K562 (cell line): ENCODE results near the gene TULP1. TPM values are rescaled to one million over a fixed set of nuclear protein-coding genes. Genes with fewer than 3 reads are reported as not detected.
A peak's percentile ranks its signal among the peaks of the same experiment; 100 is the strongest.

Experiments
- ARHGAP35 ChIP-seq: fragments of 450-650 bp; IDR thresholded peaks from 2 replicates; pipeline ENCODE4 v1.6.1; 2018; ENCODE audit not compliant: partially characterized antibody
- DACH1 ChIP-seq: fragments of 450-650 bp; IDR thresholded peaks from 2 replicates; pipeline ENCODE4 v1.6.1; 2018; ENCODE audit not compliant: partially characterized antibody
- DNMT1 ChIP-seq: fragments of 450-650 bp; IDR thresholded peaks from 2 replicates; pipeline ENCODE4 v1.6.1; 2016; ENCODE audit warnings: antibody characterized with exemption, mild to moderate bottlenecking
- HEY1 ChIP-seq: fragments of 250-450 bp; sonication (Bioruptor Pico); IDR thresholded peaks from 2 replicates; pipeline ENCODE4 v1.5.0; 2020; ENCODE audit warnings: mild to moderate bottlenecking, moderate library complexity, borderline replicate concordance
- HINFP ChIP-seq: fragments of 450-650 bp; conservative IDR thresholded peaks from 2 replicates; pipeline ENCODE4 v1.6.1; 2016; ENCODE audit warnings: missing genetic modification characterization, low read depth, mild to moderate bottlenecking, control low read depth, missing compliant biosample characterization
- IRF1 ChIP-seq: sonication (generic); formaldehyde crosslinking; IDR thresholded peaks from 2 replicates; pipeline ENCODE4 v1.8.0; 2022; ENCODE audit warnings: missing genetic modification reagents, mild to moderate bottlenecking, borderline replicate concordance
- PTRF ChIP-seq: fragments of 450-650 bp; IDR thresholded peaks from 2 replicates; pipeline ENCODE4 v1.6.1; 2016; ENCODE audit warnings: mild to moderate bottlenecking, missing genetic modification characterization, missing compliant biosample characterization
- SAP30 ChIP-seq: fragments of 200-600 bp; sonication (generic); IDR thresholded peaks from 2 replicates; pipeline ENCODE4 v1.6.1; 2012; ENCODE audit warnings: borderline replicate concordance, low read depth, mild to moderate bottlenecking, moderate library complexity, low read length, control low read depth, inconsistent platforms; ENCODE audit not compliant: insufficient read depth, poor library complexity, severe bottlenecking
- SOX6 ChIP-seq: fragments of 450-650 bp; IDR thresholded peaks from 2 replicates; pipeline ENCODE4 v1.6.1; 2014; ENCODE audit warnings: mild to moderate bottlenecking
- SUPT5H ChIP-seq: fragments of 450-650 bp; IDR thresholded peaks from 2 replicates; pipeline ENCODE4 v1.6.1; 2016
- ZBTB40 ChIP-seq, 2 experiments: fragments of 450-650 bp in 1 of 2; sonication (generic) in 1 of 2; formaldehyde crosslinking in 1 of 2; IDR thresholded peaks; 2 replicates each; pipeline versions ENCODE4 v1.7.1 to v1.9.0; 2016 to 2022; ENCODE audit warnings: inconsistent platforms in 1 of 2, mild to moderate bottlenecking in 1 of 2, missing genetic modification reagents in 1 of 2
- ZNF655 ChIP-seq: fragments of 250-450 bp; sonication (Bioruptor Pico); IDR thresholded peaks from 2 replicates; pipeline ENCODE4 v1.5.0; 2021
- ZNF699 ChIP-seq: fragments of 250-450 bp; sonication (Bioruptor Pico); IDR thresholded peaks from 2 replicates; pipeline ENCODE4 v1.8.0; 2021; ENCODE audit warnings: mild to moderate bottlenecking, moderate library complexity; ENCODE audit not compliant: insufficient replicate concordance
- ZNF766 ChIP-seq: fragments of 200-800 bp; sonication (Bioruptor generic); conservative IDR thresholded peaks from 2 replicates; pipeline ENCODE4 v1.6.1; 2016; ENCODE audit warnings: missing genetic modification characterization, missing compliant biosample characterization
- polyA plus RNA-seq, 8 experiments: library from polyadenylated mRNA; depleted of rRNA in 4 of 8; stranded (reverse) in 5 of 8; unstranded in 3 of 8; fragments of >200 nt; fragmentation: Nextera tagmentation in 2 of 8; fragmentation: Illumina TruSeq in 1 of 8; extraction: Ambion mirVana in 2 of 8; extraction: Trizol in 1 of 8; gene quantifications; 2 replicates each; pipeline versions ENCODE4 v1.2.1 to v1.2.3, GENCODE V29; 2011 to 2014; ENCODE audit warnings: inconsistent platforms in 1 of 8, missing spikeins in 1 of 8
- total RNA-seq, 7 experiments: library from RNA; depleted of rRNA in 6 of 7; stranded (reverse); fragments of >200 nt in 6 of 7; fragmentation: Illumina TruSeq in 2 of 7; extraction: Trizol in 2 of 7; gene quantifications; 2 replicates each; pipeline versions ENCODE4 v1.2.1 to v1.2.3, GENCODE V29; 2011 to 2021; ENCODE audit warnings: low replicate concordance in 1 of 7

TULP1 gene
- total and polyA plus RNA-seq, 9 of the 15 experiments (the other 6 are each of a cell fraction or from before 2014, with no cell fraction given) = 0.06 to 0.17 (median 0.09) TPM; not detected in 6

GRCh38 chr6:35468181-35468979 is 44.3 kb downstream of the TULP1 start, which contains the start of gene RPL10A (continued):
- peak; percentile 86 for TF ChIP-seq SAP30
- no peak for TF ChIP-seq HINFP (tag)
- no peak for TF ChIP-seq ZNF655 (CRISPR knock-in tag)
- no peak for TF ChIP-seq DNMT1
- no peak for TF ChIP-seq HEY1 (CRISPR knock-in tag)
- no peak for TF ChIP-seq ZNF699 (CRISPR knock-in tag)
- TF ChIP-seq ZBTB40 (IDR thresholded peaks at IDR 0.05) = peak; percentile 62
- peak; percentile 53; the same call in 1 of the 2 replicates for TF ChIP-seq ZBTB40 (CRISPR knock-in tag; IDR thresholded peaks at IDR 0.05)
- peak; percentile 58 for TF ChIP-seq SOX6
- TF ChIP-seq ARHGAP35 = peak; percentile 97
- no peak for TF ChIP-seq PTRF (tag)
- no peak; the same call in 1 of the 2 replicates for TF ChIP-seq IRF1 (CRISPR knock-in tag)
- TF ChIP-seq SUPT5H = peak; percentile 100
- no peak for TF ChIP-seq DACH1
- no peak for TF ChIP-seq ZNF766 (CRISPR knock-in tag)
